BLaER1 treated with 17β-estradiol and CSF1 and Interleukin-3, amounts not matched to agents 10 nM and 100 nM (cell line): ENCODE measurements around the gene FRAS1.

ENCODE experiments used
- H3K27ac ChIP-seq, 11 experiments: shearing (Covaris generic); formaldehyde crosslinking; 2 replicates each; pipeline ENCODE4 v1.8.1; 2022
- H3K27me3 ChIP-seq, 11 experiments: shearing (Covaris generic); formaldehyde crosslinking; 2 replicates each; pipeline ENCODE4 v1.8.1; 2022
- H3K36me3 ChIP-seq, 11 experiments: shearing (Covaris generic); formaldehyde crosslinking; 2 replicates each; pipeline ENCODE4 v1.8.1; 2022
- H3K4me1 ChIP-seq, 10 experiments: shearing (Covaris generic); formaldehyde crosslinking; 2 replicates each; pipeline ENCODE4 v1.8.1; 2022
- H3K4me2 ChIP-seq, 11 experiments: shearing (Covaris generic); formaldehyde crosslinking; 2 replicates each; pipeline ENCODE4 v1.8.1; 2022
- H3K4me3 ChIP-seq, 10 experiments: shearing (Covaris generic); formaldehyde crosslinking; 2 replicates each; pipeline ENCODE4 v1.8.1; 2022
- H3K9ac ChIP-seq, 11 experiments: shearing (Covaris generic); formaldehyde crosslinking; 2 replicates each; pipeline ENCODE4 v1.8.1; 2022
- H3K9me3 ChIP-seq, 11 experiments: shearing (Covaris generic); formaldehyde crosslinking; replicated peaks in 1 of 11; 2 replicates each; pipeline ENCODE4 v1.8.1; 2022
- H4K20me1 ChIP-seq, 11 experiments: shearing (Covaris generic); formaldehyde crosslinking; 2 replicates each; pipeline ENCODE4 v1.8.1; 2022
- Cebpa-rat ChIP-seq, 11 experiments: shearing (Covaris generic); IDR thresholded peaks; 2 replicates each; pipeline ENCODE4 v1.8.1; 2022

Gene FRAS1

DNA sequence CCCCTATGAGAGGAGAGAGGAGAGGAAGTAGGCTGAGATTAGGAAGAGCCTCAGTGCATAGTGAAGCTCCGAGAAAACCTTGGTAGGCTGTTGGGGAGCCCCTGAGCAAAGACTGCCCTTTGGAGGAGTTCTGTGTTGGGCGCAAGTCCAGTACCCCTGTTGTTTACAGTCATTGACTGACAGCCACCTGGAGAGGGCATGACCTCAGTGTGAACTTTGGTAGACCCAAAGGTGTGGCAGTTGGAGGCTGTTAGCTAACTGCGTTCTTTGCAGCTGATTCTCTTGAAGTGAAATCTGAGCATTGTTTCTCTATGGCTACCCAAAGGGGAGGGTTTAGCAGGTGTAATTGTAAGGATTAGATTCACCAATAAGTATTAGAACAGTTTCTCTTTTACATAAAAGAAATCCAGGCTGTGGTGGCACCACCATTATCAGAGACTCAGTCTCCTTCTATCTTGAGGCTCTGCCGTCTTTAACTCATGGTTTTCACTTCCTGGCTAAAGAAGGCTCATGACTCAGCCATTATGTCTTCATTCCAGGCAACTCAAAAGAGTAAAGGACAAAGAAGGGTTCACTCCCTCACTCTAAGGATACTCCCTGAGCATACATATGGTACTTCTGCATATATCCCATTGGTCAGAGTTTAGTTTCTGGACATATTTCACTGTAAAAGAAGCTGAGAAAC is 527.9 kb downstream of the FRAS1 start:
- peaks cover 0 to 17% (median 13%) of the 10 kb centered on the region in 10 experiments; a peak in 15 of 20 replicates for H3K4me1 ChIP-seq
- no peak overlapping the region for H3K4me2 ChIP-seq
- 0 out of 22 replicates have a peak, but pooled peaks cover 0 to 7% (median 0%) of the 10 kb centered on the region in 11 experiments for H3K9me3 ChIP-seq
- H3K9ac ChIP-seq: no peak overlapping the region
- TF ChIP-seq Cebpa-rat (IDR thresholded peaks at IDR 0.05): no peak
- no peaks in the 10 kb centered on the region for H3K27me3 ChIP-seq
- no peak overlapping the region for H3K4me3 ChIP-seq
- H3K27ac ChIP-seq: no peak overlapping the region
- no peaks in the 10 kb centered on the region for H3K36me3 ChIP-seq
- no peaks in the 10 kb centered on the region for H4K20me1 ChIP-seq

DNA sequence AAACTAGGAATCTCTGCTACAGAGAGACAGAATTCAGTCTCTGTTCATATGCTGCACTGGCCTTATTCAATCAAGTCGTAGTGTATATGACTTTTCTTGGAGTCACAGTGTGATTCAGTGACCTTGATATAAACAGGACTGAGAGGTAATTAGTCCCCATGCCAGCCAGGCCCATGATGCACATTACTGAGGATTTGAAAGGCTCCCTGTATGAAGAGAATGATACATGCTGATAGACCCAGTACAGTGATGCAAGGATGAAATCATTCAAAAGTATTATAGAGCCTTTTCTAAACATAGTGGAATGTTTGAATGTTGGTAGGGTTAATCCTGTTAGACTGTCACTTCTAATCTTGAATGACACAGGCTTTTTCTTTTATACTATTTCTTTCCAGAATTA is 528.5 kb downstream of the FRAS1 start:
- H3K9ac ChIP-seq: no peak overlapping the region
- no peaks in the 10 kb centered on the region for H3K27me3 ChIP-seq
- peaks cover 0 to 17% (median 13%) of the 10 kb centered on the region in 10 experiments; a peak in 15 of 20 replicates for H3K4me1 ChIP-seq
- no peak overlapping the region for H3K4me3 ChIP-seq
- H3K27ac ChIP-seq: no peak overlapping the region
- H4K20me1 ChIP-seq: no peaks in the 10 kb centered on the region
- TF ChIP-seq Cebpa-rat (IDR thresholded peaks at IDR 0.05): no peak
- 0 out of 22 replicates have a peak, but pooled peaks cover 0 to 7% (median 0%) of the 10 kb centered on the region in 11 experiments for H3K9me3 ChIP-seq
- no peaks in the 10 kb centered on the region for H3K36me3 ChIP-seq
- H3K4me2 ChIP-seq: no peak overlapping the region

- H3K4me2 ChIP-seq: peak overlapping the region in 9 of 11 experiments; percentile 4 to 67 (median 42); a peak in 14 of 22 replicates
- 0 out of 22 replicates have a peak overlapping the region, but pooled peaks of 1 of the 11 experiments have one; percentile 21 for H3K9ac ChIP-seq
- no peaks in the 10 kb centered on the region for H4K20me1 ChIP-seq
- 0 out of 22 replicates have a peak, but pooled peaks cover 0 to 2% (median 0%) of the 10 kb centered on the region in 11 experiments for H3K9me3 ChIP-seq
- H3K4me1 ChIP-seq: peaks cover 0 to 17% (median 12%) of the 10 kb centered on the region in 10 experiments; a peak in 13 of 20 replicates
- no peak overlapping the region for H3K4me3 ChIP-seq
- H3K36me3 ChIP-seq: no peaks in the 10 kb centered on the region
- H3K27me3 ChIP-seq: no peaks in the 10 kb centered on the region
- TF ChIP-seq Cebpa-rat (IDR thresholded peaks at IDR 0.05): no peak
- H3K27ac ChIP-seq: peak overlapping the region in 1 of 11 experiments; percentile 23; a peak in 1 of 22 replicates
These were observed 531.9 kb downstream of the FRAS1 start for GRCh38 chr4:78588894-78589545.

GRCh38 chr4:78591404-78591803 is 534.3 kb downstream of the FRAS1 start:
- Histone ChIP-seq H3K27me3 (no peaks in the 10 kb centered on the region), H3K4me2 (no peak overlapping the region), H3K9ac (no peak overlapping the region), H3K9me3 (0 out of 22 replicates have a peak, but pooled peaks cover 0 to 7% (median 0%) of the 10 kb centered on the region in 11 experiments), H3K36me3 (no peaks in the 10 kb centered on the region), H3K4me1 (peaks cover 0 to 17% (median 12%) of the 10 kb centered on the region in 10 experiments; a peak in 13 of 20 replicates), H3K27ac (no peak overlapping the region), H4K20me1 (no peaks in the 10 kb centered on the region), H3K4me3 (no peak overlapping the region)
- TF ChIP-seq Cebpa-rat (IDR thresholded peaks at IDR 0.05): no peak

DNA sequence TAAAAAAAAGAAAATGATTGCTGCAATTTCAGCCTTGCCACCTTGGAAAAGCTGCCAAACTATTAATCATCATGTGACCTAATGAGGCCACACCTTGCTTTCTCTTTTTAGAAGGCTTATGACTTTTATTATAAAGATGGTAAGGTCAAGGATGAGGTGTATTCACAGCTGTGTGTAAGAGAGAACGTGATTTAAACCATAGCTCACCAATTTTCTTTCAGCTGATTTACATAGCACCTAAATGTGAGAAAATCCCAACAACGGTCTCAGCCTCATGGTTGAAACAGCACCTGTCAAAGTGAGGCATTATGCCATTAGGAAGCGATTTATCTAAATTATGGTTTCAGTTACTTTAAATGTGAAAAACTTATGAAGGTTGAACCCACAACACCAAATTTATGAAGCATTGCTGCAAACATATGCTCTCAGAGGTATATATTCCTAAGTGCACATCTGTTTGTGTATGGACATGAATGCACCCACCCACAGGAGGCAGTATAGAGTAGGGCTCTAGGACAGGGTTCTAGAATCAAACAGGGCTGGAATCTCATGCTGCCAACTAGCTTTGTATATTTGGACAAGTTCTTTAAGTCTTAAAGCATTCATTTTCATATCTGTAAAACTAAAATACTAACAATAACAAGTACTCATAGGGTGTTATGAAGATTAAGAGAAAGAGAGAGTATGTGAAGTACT is 535.1 kb downstream of the FRAS1 start:
- no peak for TF ChIP-seq Cebpa-rat (IDR thresholded peaks at IDR 0.05)
- no peaks in the 10 kb centered on the region for H3K36me3 ChIP-seq
- no peak overlapping the region for H3K9ac ChIP-seq
- no peak overlapping the region for H3K4me2 ChIP-seq
- H3K9me3 ChIP-seq: 0 out of 22 replicates have a peak, but pooled peaks cover 0 to 7% (median 0%) of the 10 kb centered on the region in 11 experiments
- H3K27me3 ChIP-seq: no peaks in the 10 kb centered on the region
- H3K27ac ChIP-seq: no peak overlapping the region
- peaks cover 0 to 17% (median 12%) of the 10 kb centered on the region in 10 experiments; a peak in 13 of 20 replicates for H3K4me1 ChIP-seq
- H4K20me1 ChIP-seq: no peaks in the 10 kb centered on the region
- H3K4me3 ChIP-seq: no peak overlapping the region
